ENCODE measurements around the gene UXS1. TPM values are rescaled to one million over a fixed set of nuclear protein-coding genes. Genes with fewer than 3 reads are reported as not detected.

The UXS1 gene
- total and polyA plus RNA-seq, 9 of the 15 experiments (the other 6 are each of a cell fraction or from before 2014, with no cell fraction given): 5.8 to 25.8 (median 15.0) TPM

DNA sequence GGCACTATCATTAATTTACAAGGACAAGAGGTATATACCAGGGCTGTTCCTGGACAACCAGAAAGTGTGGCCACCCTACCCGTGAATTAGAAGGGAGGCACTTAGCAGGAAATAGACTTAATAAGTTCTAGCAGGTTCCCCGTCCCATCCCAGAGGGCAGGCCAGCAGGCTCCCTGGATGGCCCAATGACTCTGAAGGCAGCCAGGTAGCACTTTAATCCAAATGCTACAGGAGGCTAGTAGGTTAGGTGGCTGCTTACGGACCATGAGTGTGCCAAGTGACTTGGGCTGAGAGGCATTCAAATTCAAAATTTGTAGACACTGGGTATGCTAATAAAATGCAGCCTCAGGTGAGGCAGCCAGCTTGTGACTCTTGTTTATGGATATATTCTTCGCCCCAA lies 123.9 kb downstream of the UXS1 start:
- peaks cover 42 to 53% of the 10 kb centered on the region in 2 experiments for H3K27me3 ChIP-seq (ENCODE audit: control insufficient read depth in 2 of 2, insufficient read depth in 2 of 2, low read length in 2 of 2)
- H3K4me2 ChIP-seq (ENCODE audit: insufficient read depth, low read length): no peak overlapping the region
- BruUV-seq (replicated peaks): no TSS peak
- H3K27ac ChIP-seq (ENCODE audit: extremely low read depth, low read depth, low read length): no peak overlapping the region
- ChIA-PET CTCF (ENCODE audit: low intra/inter-chr PET ratio) (no interaction called here), POLR2A (no interaction called here)
- 2% methylated on average over 4 of the region's 4 CpGs for WGBS (ENCODE audit: insufficient coverage, low coverage, missing lambda C conversion rate)
- no peaks in the 10 kb centered on the region for H4K20me1 ChIP-seq (replicated peaks; ENCODE audit: control insufficient read depth, insufficient read depth, low read length)
- no peaks in the 10 kb centered on the region for H3K36me3 ChIP-seq (ENCODE audit: control insufficient read depth, insufficient read depth, low read length)
- no peaks in the 10 kb centered on the region for H3K9me1 ChIP-seq (ENCODE audit: control insufficient read depth, insufficient read depth, low read length)
- no peak overlapping the region for H3K4me3 ChIP-seq
- no peaks in the 10 kb centered on the region for H3K79me2 ChIP-seq (ENCODE audit: control insufficient read depth, insufficient read depth, low read length)
- H3K4me1 ChIP-seq (replicated peaks in 1 of 2; ENCODE audit: control insufficient read depth in 2 of 2, insufficient read depth in 2 of 2, low read length in 2 of 2): no peaks in the 10 kb centered on the region
- no peak overlapping the region for H2AFZ ChIP-seq (ENCODE audit: low read depth, low read length)
- intact Hi-C loops (cut with micrococcal nuclease): no loop called here
- TF ChIP-seq PBX2 (CRISPR knock-in tag; IDR thresholded peaks at IDR 0.05; ENCODE audit: low read depth) (no peak), PBX2 (tag; conservative IDR thresholded peaks at IDR 0.05; ENCODE audit: low read depth) (no peak), KDM5B (IDR thresholded peaks at IDR 0.05; ENCODE audit: insufficient replicate concordance, low read depth, low read length) (no peak), THRB (CRISPR knock-in tag; conservative IDR thresholded peaks at IDR 0.05) (no peak)
- no peak for DNase-seq (ENCODE audit: extremely low read depth in 1 of 4, low spot score in 3 of 4)
- in situ Hi-C loops (cut with MboI): no loop called here
- H3K9me3 ChIP-seq (replicated peaks; ENCODE audit: control insufficient read depth, insufficient read depth, low read depth, low read length): no peaks in the 10 kb centered on the region
- no peak overlapping the region for H3K9ac ChIP-seq (ENCODE audit: insufficient read depth in 1 of 2, low read depth in 2 of 2, low read length in 2 of 2)
- no peak for ATAC-seq
- no peak for FAIRE-seq

Measured in K562 (cell line).